C4-2B (cell line): ENCODE data around the gene IGFBP3.
A peak's percentile ranks its signal among the peaks of the same experiment; 100 is the strongest.

Source experiments
- H3K27ac ChIP-seq: fragments of 450-650 bp; 2 replicates; pipeline ENCODE4 v1.5.1; 2017
- CTCF ChIP-seq: fragments of 450-650 bp; conservative IDR thresholded peaks from 2 replicates; pipeline ENCODE4 v1.5.1; 2017; ENCODE audit warnings: mild to moderate bottlenecking
- ZFX ChIP-seq: fragments of 450-650 bp; IDR thresholded peaks from 2 replicates; pipeline ENCODE4 v1.6.1; 2017

The IGFBP3 gene

GRCh38 chr7:45922810-45923209, 1.7 kb upstream of the IGFBP3 start:
- TF ChIP-seq ZFX (no peak), CTCF (no peak)
- no peak overlapping the region for H3K27ac ChIP-seq

- no peak for TF ChIP-seq ZFX
- peak; percentile 71 for TF ChIP-seq CTCF
- no peak overlapping the region for H3K27ac ChIP-seq
Observed at GRCh38 chr7:45921699-45922519, 837 bp upstream of the IGFBP3 start.

- peak overlapping the region; percentile 40 for H3K27ac ChIP-seq
- TF ChIP-seq CTCF = no peak
- TF ChIP-seq ZFX = no peak
Observed at GRCh38 chr7:45921381-45921698, 268 bp upstream of the IGFBP3 start.

GRCh38 chr7:45919993-45920459, 1.0 kb downstream of the IGFBP3 start:
- TF ChIP-seq ZFX = no peak
- TF ChIP-seq CTCF = no peak
- peak overlapping the region; percentile 40; the same call in 1 of the 2 replicates for H3K27ac ChIP-seq

GRCh38 chr7:45919231-45919784, 1.8 kb downstream of the IGFBP3 start:
- TF ChIP-seq CTCF (no peak), ZFX (no peak)
- H3K27ac ChIP-seq = no peak overlapping the region

- no peak overlapping the region for H3K27ac ChIP-seq
- TF ChIP-seq ZFX (no peak), CTCF (no peak)
Observed at GRCh38 chr7:45918556-45918955, 2.5 kb downstream of the IGFBP3 start.

GRCh38 chr7:45917658-45918057, 3.4 kb downstream of the IGFBP3 start:
- TF ChIP-seq CTCF (peak; percentile 97), ZFX (no peak)

More at GRCh38 chr7:45917658-45918057, 3.4 kb downstream of the IGFBP3 start:
- no peak overlapping the region for H3K27ac ChIP-seq
